B cell (primary cell): ENCODE results near the gene NUPR1. TPM values are rescaled to one million over a fixed set of nuclear protein-coding genes. Genes with fewer than 3 reads are reported as not detected.

ENCODE experiments used
- ATAC-seq: fragments of 200-7000 bp; cut with Tn5 transposase; one replicate; pipeline ENCODE4 v1.10.0; 2021; ENCODE audit warnings: low read depth, mild to moderate bottlenecking, moderate number of reproducible peaks, moderate library complexity
- CTCF ChIA-PET: fragments of 350-600 bp; sonication (Branson Sonifier 250); formaldehyde crosslinking; loops from one replicate; lab custom pipeline; 2021; ENCODE audit warnings: antibody characterized with exemption, inconsistent platforms; lab: Charles Lee
- POLR2A ChIA-PET: fragments of 350-600 bp; sonication (Branson Sonifier 250); formaldehyde crosslinking; loops from one replicate; lab custom pipeline; 2021; ENCODE audit warnings: antibody characterized with exemption; lab: Charles Lee
- DNase-seq: peaks from one replicate; pipeline ENCODE4 v3.0.0; 2013
- H2AFZ ChIP-seq: 2 replicates; pipeline ENCODE4 v1.6.1; 2012; ENCODE audit warnings: mild to moderate bottlenecking, low read depth, low read length; ENCODE audit not compliant: insufficient read depth, poor library complexity, severe bottlenecking
- H3K27ac ChIP-seq, 2 donors: 1 replicate in 1 of 2; 2 replicates in 1 of 2; pipeline ENCODE4 v1.5.1; 2012 to 2013; ENCODE audit warnings: low read length in 2 of 2, mild to moderate bottlenecking in 2 of 2, moderate library complexity in 1 of 2
- H3K27me3 ChIP-seq, 4 experiments: fragments of 200-600 bp in 1 of 4; sonication (generic) in 1 of 4; replicated peaks in 1 of 4; 1 replicate in 2 of 4; 2 replicates in 2 of 4; pipeline versions ENCODE4 v1.6.1 to v1.7.0; 2013 to 2016; ENCODE audit warnings: low read length in 3 of 4, mild to moderate bottlenecking in 2 of 4, mixed read lengths in 1 of 4, moderate library complexity in 1 of 4; ENCODE audit not compliant: insufficient read depth in 4 of 4, control insufficient read depth in 3 of 4; ENCODE audit errors: control extremely low read depth in 1 of 4
- H3K36me3 ChIP-seq, 2 experiments: replicated peaks in 1 of 2; 1 replicate in 1 of 2; 2 replicates in 1 of 2; pipeline versions ENCODE4 v1.6.1 to v1.7.1; 2013; ENCODE audit warnings: low read length in 1 of 2; ENCODE audit not compliant: insufficient read depth in 2 of 2, control insufficient read depth in 1 of 2; ENCODE audit errors: control extremely low read depth in 1 of 2, extremely low read depth in 1 of 2
- H3K4me1 ChIP-seq, 2 donors: fragments of 200-600 bp in 1 of 2; sonication (generic) in 1 of 2; 1 replicate in 1 of 2; 2 replicates in 1 of 2; pipeline versions ENCODE4 v1.5.1 to v1.6.1; 2013 to 2017; ENCODE audit warnings: low read length in 2 of 2; ENCODE audit not compliant: control insufficient read depth in 2 of 2, insufficient read depth in 2 of 2
- H3K4me2 ChIP-seq: replicated peaks from 2 replicates; pipeline ENCODE3; 2012; ENCODE audit warnings: mild to moderate bottlenecking, low read depth, low read length; ENCODE audit not compliant: poor library complexity, severe bottlenecking
- H3K4me3 ChIP-seq, 5 experiments: fragments of 200-600 bp in 1 of 5; sonication (generic) in 1 of 5; 1 replicate in 3 of 5; 2 replicates in 2 of 5; pipeline versions ENCODE4 v1.5.1 to v1.7.0; 2011 to 2016; ENCODE audit warnings: low read length in 4 of 5, mild to moderate bottlenecking in 4 of 5, low read depth in 2 of 5, control low read depth in 1 of 5, moderate library complexity in 1 of 5; ENCODE audit not compliant: insufficient read depth in 1 of 5; ENCODE audit errors: control extremely low read depth in 1 of 5, extremely low read depth in 1 of 5
- H3K79me2 ChIP-seq: fragments of 200-600 bp; sonication (generic); one replicate; pipeline ENCODE4 v1.6.0; 2016; ENCODE audit warnings: low read length; ENCODE audit not compliant: control insufficient read depth, insufficient read depth
- H3K9ac ChIP-seq: fragments of 200-600 bp; sonication (generic); 2 replicates; pipeline ENCODE4 v1.6.1; 2017; ENCODE audit warnings: mild to moderate bottlenecking, low read length, moderate library complexity
- H3K9me3 ChIP-seq, 3 donors: one replicate each; pipeline versions ENCODE4 v1.6.1 to v1.7.1; 2013; ENCODE audit warnings: low read length in 2 of 3; ENCODE audit not compliant: control insufficient read depth in 2 of 3, insufficient read depth in 1 of 3; ENCODE audit errors: control extremely low read depth in 1 of 3
- H4K20me1 ChIP-seq: 2 replicates; pipeline ENCODE4 v1.6.0; 2012; ENCODE audit warnings: mild to moderate bottlenecking, low read length; ENCODE audit not compliant: insufficient read depth, control insufficient read depth, poor library complexity, severe bottlenecking
- H3K27ac Mint-ChIP-seq: one replicate; pipeline ENCODE4 v1.8.0; 2021; ENCODE audit warnings: mixed read lengths
- H3K27me3 Mint-ChIP-seq: one replicate; pipeline ENCODE4 v1.8.0; 2021; ENCODE audit warnings: mixed read lengths
- H3K4me1 Mint-ChIP-seq: one replicate; pipeline ENCODE4 v1.8.0; 2021; ENCODE audit warnings: mixed read lengths
- H3K4me3 Mint-ChIP-seq: one replicate; pipeline ENCODE4 v1.8.0; 2021; ENCODE audit warnings: mixed read lengths
- H3K9me3 Mint-ChIP-seq: one replicate; pipeline ENCODE4 v1.8.0; 2022; ENCODE audit warnings: mixed read lengths; ENCODE audit not compliant: insufficient read depth
- CTCF ChIP-seq: fragments of 200-600 bp; IDR thresholded peaks from one replicate; pipeline ENCODE4 v1.8.0; 2022; ENCODE audit warnings: antibody characterized with exemption, mild to moderate bottlenecking
- EZH2 ChIP-seq: IDR thresholded peaks from 2 replicates; pipeline ENCODE4 v1.6.1; 2012; ENCODE audit warnings: borderline replicate concordance, low read depth, mild to moderate bottlenecking, moderate library complexity, low read length; ENCODE audit not compliant: insufficient read depth, poor library complexity, severe bottlenecking
- WGBS: methylation state at CpG from one replicate; pipeline ENCODE4 v1.1.5; 2013; ENCODE audit warnings: missing lambda C conversion rate; ENCODE audit not compliant: insufficient coverage; 5-methylcytosine and 5-hydroxymethylcytosine counted together
- intact Hi-C: fragments of 100-400 bp; cut with micrococcal nuclease; formaldehyde crosslinking; loops from one replicate; pipeline ENCODE4 v1.10.0; 2022
- polyA plus RNA-seq: library from polyadenylated mRNA; depleted of rRNA; stranded (reverse); fragments of >200 nt; gene quantifications from 2 replicates; pipeline ENCODE4 v1.2.3, GENCODE V29; 2012
- total RNA-seq, 2 donors: library from RNA; stranded (reverse); fragments of 120-200 nt in 1 of 2; gene quantifications; 1 replicate in 1 of 2; 2 replicates in 1 of 2; pipeline versions ENCODE4 v1.2.3 to v1.2.4, GENCODE V29; 2013 to 2022

The NUPR1 gene
- total and polyA plus RNA-seq, 2 donors (not counting 1 experiment from before 2014, with no cell fraction given): not detected

GRCh38 chr16:28495098-28495793 is 43.5 kb downstream of the NUPR1 start:
- POLR2A ChIA-PET: interaction anchor here (1.1 kb wide), 1 partner anchor 436 kb away, joined by 4 read pairs; the partner anchor contains the start of gene CD19
- Mint-ChIP-seq H3K9me3 (no peaks in the 10 kb centered on the region), H3K27me3 (no peaks in the 10 kb centered on the region), H3K4me3 (peak overlapping the region; percentile 89), H3K4me1 (peaks cover 48% of the 10 kb centered on the region), H3K27ac (peak overlapping the region; percentile 98)
- H3K79me2 ChIP-seq: peaks cover 8% of the 10 kb centered on the region
- no peaks in the 10 kb centered on the region for H3K36me3 ChIP-seq
- no peak for TF ChIP-seq EZH2
- no peak for TF ChIP-seq CTCF
- H2AFZ ChIP-seq: peak overlapping the region; percentile 80
- ATAC-seq (no peak), DNase-seq (no peak)
- 96% methylated on average over 12 of the region's 13 CpGs for WGBS
- no peak overlapping the region for H3K9ac ChIP-seq
- no peaks in the 10 kb centered on the region for H3K27me3 ChIP-seq
- no peaks in the 10 kb centered on the region for H3K9me3 ChIP-seq
- peaks cover 24 to 51% of the 10 kb centered on the region in 2 donors for H3K4me1 ChIP-seq
- no peaks in the 10 kb centered on the region for H4K20me1 ChIP-seq
- CTCF ChIA-PET: no interaction called here
- H3K27ac ChIP-seq: peak overlapping the region; percentile 67 to 73
- intact Hi-C loops: no loop called here
- peak overlapping the region; percentile 100 for H3K4me2 ChIP-seq
- peak overlapping the region in 1 of 5 experiments; percentile 21 for H3K4me3 ChIP-seq
